ENCODE results near the gene RPL7A.

GRCh38 chr9:133367778-133368177, 19.8 kb downstream of the RPL7A start:
- TF ChIP-seq CTCF (conservative IDR thresholded peaks at IDR 0.05; ENCODE audit: low read length) (no peak), EZH2phosphoT487 (IDR thresholded peaks at IDR 0.05; ENCODE audit: borderline replicate concordance, low read depth, low read length) (no peak)

Measured in OCI-LY7 (cell line).